RWPE1 (cell line): ENCODE data around the gene RPL32.
"Not testable (repeated sequence)": the region's sequence is repeated elsewhere in the genome, so short reads cannot be mapped to it uniquely, and the experiment has no call there.

Experiments used
- CTCF ChIA-PET: fragments of 350-600 bp; sonication (Branson Sonifier 250); formaldehyde crosslinking; extraction: SDS; loops from one replicate; lab custom pipeline; 2021; lab: Yijun Ruan, JAX
- POLR2A ChIA-PET: fragments of 400-600 bp; formaldehyde crosslinking; extraction: SDS; loops from one replicate; lab custom pipeline; 2020; ENCODE audit warnings: antibody characterized with exemption; ENCODE audit not compliant: low non-redundant PET; lab: Yijun Ruan, JAX
- DNase-seq: peaks from one replicate; pipeline ENCODE4 v3.0.0; 2012; ENCODE audit warnings: low spot score
- H3K27ac ChIP-seq: fragments of 450-650 bp; 2 replicates; pipeline ENCODE4 v1.5.1; 2017
- TF ChIP-seq, protein P1 (sequence below): fragments of 450-650 bp; conservative IDR thresholded peaks from 2 replicates; pipeline ENCODE4 v1.5.1; 2017; ENCODE audit warnings: low read depth, mild to moderate bottlenecking

RPL32 gene

DNA sequence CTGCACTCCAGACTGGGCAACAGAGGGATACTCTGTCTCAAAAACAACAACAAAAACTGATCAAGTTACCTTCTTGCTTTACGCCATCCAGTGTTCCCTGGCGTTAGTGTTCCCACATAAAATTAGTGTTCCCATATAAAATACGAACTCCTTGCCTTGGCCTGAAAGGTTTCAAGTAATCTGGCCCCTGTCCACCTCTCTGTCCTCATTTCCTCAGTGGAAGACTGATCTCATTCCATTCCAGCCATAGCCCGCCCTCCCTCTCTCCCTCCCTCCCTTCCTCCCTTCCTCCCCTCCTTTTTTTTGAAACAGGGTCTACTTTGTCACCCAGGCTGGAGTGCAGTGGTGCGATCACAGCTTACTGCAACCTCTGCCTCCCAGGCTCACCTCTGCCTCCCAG is 47.7 kb downstream of the RPL32 start:
- ChIA-PET CTCF (no interaction called here), POLR2A (no interaction called here)
- DNase-seq: no peak
- H3K27ac ChIP-seq: no peak overlapping the region
- TF ChIP-seq, protein P1, sequence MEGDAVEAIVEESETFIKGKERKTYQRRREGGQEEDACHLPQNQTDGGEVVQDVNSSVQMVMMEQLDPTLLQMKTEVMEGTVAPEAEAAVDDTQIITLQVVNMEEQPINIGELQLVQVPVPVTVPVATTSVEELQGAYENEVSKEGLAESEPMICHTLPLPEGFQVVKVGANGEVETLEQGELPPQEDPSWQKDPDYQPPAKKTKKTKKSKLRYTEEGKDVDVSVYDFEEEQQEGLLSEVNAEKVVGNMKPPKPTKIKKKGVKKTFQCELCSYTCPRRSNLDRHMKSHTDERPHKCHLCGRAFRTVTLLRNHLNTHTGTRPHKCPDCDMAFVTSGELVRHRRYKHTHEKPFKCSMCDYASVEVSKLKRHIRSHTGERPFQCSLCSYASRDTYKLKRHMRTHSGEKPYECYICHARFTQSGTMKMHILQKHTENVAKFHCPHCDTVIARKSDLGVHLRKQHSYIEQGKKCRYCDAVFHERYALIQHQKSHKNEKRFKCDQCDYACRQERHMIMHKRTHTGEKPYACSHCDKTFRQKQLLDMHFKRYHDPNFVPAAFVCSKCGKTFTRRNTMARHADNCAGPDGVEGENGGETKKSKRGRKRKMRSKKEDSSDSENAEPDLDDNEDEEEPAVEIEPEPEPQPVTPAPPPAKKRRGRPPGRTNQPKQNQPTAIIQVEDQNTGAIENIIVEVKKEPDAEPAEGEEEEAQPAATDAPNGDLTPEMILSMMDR: no peak

DNA sequence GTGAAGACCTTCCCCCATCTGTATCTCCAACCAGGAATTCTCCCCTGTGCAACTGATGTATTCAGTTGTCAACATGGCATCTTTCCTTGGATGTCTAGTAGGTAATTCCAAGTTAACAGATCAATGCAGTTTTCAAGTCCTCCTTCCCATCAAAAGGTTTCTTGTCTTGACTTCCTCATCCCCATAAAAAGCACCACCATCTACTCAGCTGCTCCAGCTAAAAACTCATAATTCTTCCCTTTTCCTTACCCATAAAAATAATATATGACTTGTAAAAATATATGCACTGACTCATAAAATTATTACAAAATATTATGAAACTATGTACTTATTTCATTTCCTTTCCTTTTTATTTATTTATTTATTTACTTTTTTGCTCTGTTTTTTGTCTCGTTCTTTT is 49.9 kb downstream of the RPL32 start:
- ChIA-PET CTCF (no interaction called here), POLR2A (no interaction called here)
- no peak for DNase-seq
- no peak overlapping the region for H3K27ac ChIP-seq
- TF ChIP-seq, protein P1: no peak

DNA sequence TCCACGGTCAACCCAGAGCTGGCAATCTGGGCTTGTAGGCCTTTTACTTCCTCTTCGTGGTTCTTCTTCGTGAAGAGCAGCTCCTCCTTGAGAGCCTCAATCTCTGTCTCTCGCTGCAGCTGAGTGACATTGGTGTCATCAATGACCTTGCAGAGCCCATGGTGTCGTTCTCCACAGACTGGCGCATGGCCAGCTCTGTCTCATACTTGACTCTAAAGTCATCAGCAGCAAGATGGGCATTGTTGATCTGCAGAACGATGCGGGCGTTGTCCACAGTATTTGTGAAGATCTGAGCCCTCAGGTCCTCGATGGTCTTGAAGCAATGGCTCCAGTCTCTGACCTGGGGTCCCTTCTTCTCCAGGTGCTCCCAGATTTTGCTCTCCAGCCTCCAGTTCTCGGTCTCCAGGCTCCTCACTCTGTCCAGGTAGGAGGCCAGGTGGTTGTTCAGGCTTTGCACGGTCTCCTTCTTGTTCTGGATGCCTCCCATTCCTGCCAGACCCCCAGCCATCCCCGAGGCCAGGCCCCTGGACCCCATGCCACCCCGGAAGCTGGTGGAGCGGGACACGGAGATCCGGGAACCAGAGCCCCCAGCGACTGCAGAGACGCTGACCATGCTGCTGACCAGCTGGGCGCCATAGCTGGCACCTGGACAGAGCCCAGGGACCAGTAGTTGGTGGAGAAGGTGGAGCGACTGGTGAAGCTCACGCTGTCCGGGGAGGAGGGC is 53.2 kb downstream of the RPL32 start:
- DNase-seq, H3K27ac ChIP-seq, POLR2A ChIA-PET: not testable (repeated sequence)
- CTCF ChIA-PET: interaction anchor here (0.8 kb wide), 1 partner anchor 22 kb away, joined by 3 read pairs; no protein-coding TSS in a partner anchor

DNA sequence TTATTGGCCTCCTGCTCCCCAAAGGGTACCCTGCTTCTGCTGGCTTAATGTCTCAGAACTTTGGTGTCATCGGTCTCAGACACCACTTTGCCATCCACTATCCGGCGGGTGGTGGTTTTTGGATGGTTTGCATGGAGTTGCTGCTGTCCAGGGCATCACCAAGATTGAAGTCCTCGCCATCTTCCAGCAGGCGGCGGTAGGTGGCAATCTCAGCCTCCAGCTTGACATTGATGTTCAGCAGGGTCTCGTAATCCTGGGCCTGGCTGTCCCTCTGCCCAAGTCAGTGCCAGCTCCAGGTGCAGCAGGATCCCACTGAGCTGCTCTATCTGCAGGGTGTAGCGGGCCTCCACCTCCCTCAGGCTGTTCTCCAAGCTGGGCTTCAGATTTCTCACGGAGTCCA is 54.0 kb downstream of the RPL32 start:
- POLR2A ChIA-PET, H3K27ac ChIP-seq, DNase-seq, CTCF ChIA-PET: not testable (repeated sequence)

DNA sequence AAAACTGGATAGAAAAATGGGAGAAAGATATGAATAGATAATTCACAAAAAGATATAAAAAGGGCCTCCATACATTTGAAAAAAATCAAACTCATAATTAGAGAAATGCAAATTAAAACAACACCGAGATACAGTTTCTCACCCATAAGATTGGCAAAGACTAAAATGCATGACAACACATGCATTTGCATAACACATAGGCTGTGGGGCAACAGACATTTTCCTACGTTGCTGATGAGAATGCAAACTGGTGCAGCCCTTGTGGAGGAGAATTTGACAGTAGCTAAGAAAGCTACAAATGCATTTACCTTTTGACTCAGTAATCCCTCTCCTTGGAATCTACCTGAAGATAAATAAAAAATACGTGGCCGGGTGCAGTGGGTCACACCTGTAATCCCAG is 56.3 kb downstream of the RPL32 start:
- ChIA-PET CTCF (interaction anchor here (0.6 kb wide), 1 partner anchor 79 kb away, joined by 4 read pairs; no protein-coding TSS in a partner anchor), POLR2A (no interaction called here)
- no peak for DNase-seq
- TF ChIP-seq, protein P1: no peak
- H3K27ac ChIP-seq: no peak overlapping the region
